Lower leg skin (tissue), 4 donors: ENCODE measurements around the gene ZGRF1. TPM values are rescaled to one million over a fixed set of nuclear protein-coding genes. Genes with fewer than 3 reads are reported as not detected.
A peak's percentile ranks its signal among the peaks of the same experiment; 100 is the strongest.

Source experiments
- DNase-seq, 2 donors: peaks; one replicate each; pipeline ENCODE4 v3.0.0-alpha.2; 2019; ENCODE audit warnings: low spot score in 2 of 2
- H3K4me3 ChIP-seq: fragments of 200-600 bp; sonication (generic); 2 replicates; pipeline ENCODE4 v1.5.1; 2017; ENCODE audit warnings: mild to moderate bottlenecking, low read depth; ENCODE audit not compliant: poor library complexity, severe bottlenecking
- POLR2A ChIP-seq, 2 donors: fragments of 450-650 bp; IDR thresholded peaks; one replicate each; pipeline ENCODE4 v1.6.1; 2016 to 2017; ENCODE audit warnings: antibody characterized with exemption in 2 of 2, mild to moderate bottlenecking in 1 of 2, moderate library complexity in 1 of 2
- WGBS, 2 donors: methylation state at CpG; one replicate each; pipeline ENCODE4 v1.1.5; 2018; 5-methylcytosine and 5-hydroxymethylcytosine counted together
- intact Hi-C: fragments of 100-400 bp; cut with DNase I; formaldehyde crosslinking; loops from one replicate; pipeline ENCODE4 v1.15.0; 2023; ENCODE audit warnings: low total_unique reads
- total RNA-seq, 4 donors: library from RNA; depleted of rRNA; stranded (reverse); fragments of >200 nt; gene quantifications; one replicate each; pipeline ENCODE4 v1.1.0, GENCODE V29; 2016
- TF ChIP-seq, protein P1 (sequence below), 3 donors: fragments of 450-650 bp; IDR thresholded peaks; one replicate each; pipeline ENCODE4 v1.5.1; 2016; ENCODE audit warnings: antibody characterized with exemption in 3 of 3, mild to moderate bottlenecking in 3 of 3, moderate library complexity in 2 of 3

ZGRF1 gene
- total RNA-seq, 4 donors from 2014 or later, result 1.6 to 3.9 (median 2.4) TPM

DNA sequence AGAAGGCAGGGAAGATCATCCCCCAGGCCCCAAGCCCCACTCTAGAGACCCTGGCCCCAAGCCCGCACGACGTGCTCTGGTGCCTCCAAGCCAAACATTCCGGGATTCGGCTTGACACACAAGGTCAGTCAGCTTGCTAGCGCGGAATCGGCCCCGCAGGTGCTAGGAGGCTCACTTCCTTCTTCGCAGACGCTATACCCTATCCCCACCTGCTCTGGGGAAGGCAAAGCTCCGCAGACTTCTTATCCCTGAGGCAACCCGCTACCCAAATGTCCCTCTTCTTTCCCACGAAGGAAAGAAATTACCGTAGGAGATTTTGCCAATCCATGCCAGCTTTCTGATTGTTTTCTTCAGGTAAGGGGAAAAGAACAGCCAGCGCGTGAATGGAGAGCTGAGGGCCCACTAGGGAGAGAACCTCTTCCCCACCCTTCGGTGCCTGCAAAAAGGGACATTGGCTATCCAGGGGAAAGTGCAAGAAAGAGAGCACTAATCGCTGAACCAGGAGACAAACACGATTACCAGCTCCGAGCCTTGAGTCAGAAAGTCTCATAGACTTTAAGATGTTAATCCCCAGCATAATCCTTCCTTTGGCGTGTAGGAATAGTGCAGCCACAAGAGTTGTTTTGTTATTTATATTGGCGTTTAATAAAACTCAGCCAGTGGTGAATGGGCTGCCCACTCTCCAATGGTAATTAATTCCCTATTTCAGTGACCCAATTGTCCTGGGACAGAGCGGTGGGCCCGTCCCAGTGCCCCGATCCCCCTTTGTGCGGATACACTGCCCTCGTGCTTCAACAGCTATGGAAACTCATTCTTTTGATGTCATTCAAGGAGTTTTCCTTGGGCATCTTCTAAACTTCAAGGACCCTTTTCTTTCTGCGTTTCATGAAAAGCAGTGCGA, 115.3 kb downstream of the ZGRF1 start:
- peak in 1 of 2 donors; percentile 69 for DNase-seq
- intact Hi-C loops, result no loop called here
- H3K4me3 ChIP-seq, result no peak overlapping the region
- WGBS, 2 donors, result 7% methylated on average over 27 to 30 of the region's 30 CpGs
- TF ChIP-seq, protein P1, sequence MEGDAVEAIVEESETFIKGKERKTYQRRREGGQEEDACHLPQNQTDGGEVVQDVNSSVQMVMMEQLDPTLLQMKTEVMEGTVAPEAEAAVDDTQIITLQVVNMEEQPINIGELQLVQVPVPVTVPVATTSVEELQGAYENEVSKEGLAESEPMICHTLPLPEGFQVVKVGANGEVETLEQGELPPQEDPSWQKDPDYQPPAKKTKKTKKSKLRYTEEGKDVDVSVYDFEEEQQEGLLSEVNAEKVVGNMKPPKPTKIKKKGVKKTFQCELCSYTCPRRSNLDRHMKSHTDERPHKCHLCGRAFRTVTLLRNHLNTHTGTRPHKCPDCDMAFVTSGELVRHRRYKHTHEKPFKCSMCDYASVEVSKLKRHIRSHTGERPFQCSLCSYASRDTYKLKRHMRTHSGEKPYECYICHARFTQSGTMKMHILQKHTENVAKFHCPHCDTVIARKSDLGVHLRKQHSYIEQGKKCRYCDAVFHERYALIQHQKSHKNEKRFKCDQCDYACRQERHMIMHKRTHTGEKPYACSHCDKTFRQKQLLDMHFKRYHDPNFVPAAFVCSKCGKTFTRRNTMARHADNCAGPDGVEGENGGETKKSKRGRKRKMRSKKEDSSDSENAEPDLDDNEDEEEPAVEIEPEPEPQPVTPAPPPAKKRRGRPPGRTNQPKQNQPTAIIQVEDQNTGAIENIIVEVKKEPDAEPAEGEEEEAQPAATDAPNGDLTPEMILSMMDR (IDR thresholded peaks at IDR 0.05), result no peak
- no peak for TF ChIP-seq POLR2A (IDR thresholded peaks at IDR 0.05)

- DNase-seq, result no peak
- TF ChIP-seq POLR2A (IDR thresholded peaks at IDR 0.05), result no peak
- TF ChIP-seq, protein P1 (IDR thresholded peaks at IDR 0.05), result no peak
- WGBS, 2 donors, result 4 to 8% methylated on average over 25 of the region's 25 CpGs
- H3K4me3 ChIP-seq, result no peak overlapping the region
- intact Hi-C loops, result no loop called here
Measured at GRCh38 chr4:112520598-112521122, 116.0 kb downstream of the ZGRF1 start.

DNA sequence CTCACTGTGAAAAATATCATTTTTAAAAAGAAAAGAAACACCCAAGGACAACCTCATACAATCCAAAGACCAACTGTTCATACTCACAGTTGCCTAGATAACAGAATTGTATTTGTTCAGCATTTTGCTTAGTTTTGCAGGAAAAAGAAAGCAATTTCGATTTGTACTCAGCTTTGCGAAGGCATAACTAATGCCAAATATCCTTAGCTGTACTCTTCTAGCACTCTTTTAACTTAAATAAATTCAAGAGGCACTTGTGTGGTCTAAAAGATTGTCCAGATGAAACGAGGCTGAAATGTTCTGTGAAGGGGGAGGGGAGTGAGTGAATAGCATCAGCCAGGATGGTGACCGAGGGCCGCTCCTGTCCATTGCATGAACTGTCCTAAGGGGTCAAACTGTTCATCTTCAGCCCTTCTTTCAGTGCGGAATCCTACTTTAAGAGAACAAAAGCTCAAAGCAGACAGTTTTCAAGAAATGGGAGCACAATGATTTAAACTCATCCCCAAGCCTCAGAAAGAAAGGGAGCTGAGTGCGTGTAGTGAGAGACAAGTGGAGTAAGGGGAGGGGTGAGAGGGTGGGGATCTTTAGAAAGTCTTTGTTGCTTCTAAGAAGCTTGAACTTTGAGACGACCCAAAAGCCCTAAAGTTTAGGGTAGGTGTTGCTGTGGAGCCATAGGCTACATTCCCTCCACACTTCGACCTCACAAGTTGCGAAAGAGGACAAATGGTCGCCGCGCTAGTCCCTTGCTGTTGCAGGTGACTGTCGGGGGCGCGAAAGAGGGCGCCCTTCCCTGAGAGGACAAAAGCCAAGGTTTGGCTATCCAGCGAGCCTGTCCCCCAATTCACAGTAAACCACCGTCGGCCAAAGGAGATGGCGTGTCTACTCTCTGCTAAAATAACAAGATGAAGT, 116.8 kb downstream of the ZGRF1 start:
- no peak for TF ChIP-seq POLR2A (IDR thresholded peaks at IDR 0.05)
- TF ChIP-seq, protein P1 (IDR thresholded peaks at IDR 0.05), result no peak
- intact Hi-C loops, result no loop called here
- DNase-seq, result peak in 1 of 2 donors; percentile 48
- 9 to 13% methylated on average over 21 of the region's 21 CpGs for WGBS, 2 donors
- H3K4me3 ChIP-seq, result no peak overlapping the region

GRCh38 chr4:112518675-112519074, 118.0 kb downstream of the ZGRF1 start:
- H3K4me3 ChIP-seq, result no peak overlapping the region
- intact Hi-C loops, result no loop called here
- no peak for DNase-seq
- TF ChIP-seq, protein P1 (IDR thresholded peaks at IDR 0.05), result no peak
- TF ChIP-seq POLR2A (IDR thresholded peaks at IDR 0.05), result no peak

DNA sequence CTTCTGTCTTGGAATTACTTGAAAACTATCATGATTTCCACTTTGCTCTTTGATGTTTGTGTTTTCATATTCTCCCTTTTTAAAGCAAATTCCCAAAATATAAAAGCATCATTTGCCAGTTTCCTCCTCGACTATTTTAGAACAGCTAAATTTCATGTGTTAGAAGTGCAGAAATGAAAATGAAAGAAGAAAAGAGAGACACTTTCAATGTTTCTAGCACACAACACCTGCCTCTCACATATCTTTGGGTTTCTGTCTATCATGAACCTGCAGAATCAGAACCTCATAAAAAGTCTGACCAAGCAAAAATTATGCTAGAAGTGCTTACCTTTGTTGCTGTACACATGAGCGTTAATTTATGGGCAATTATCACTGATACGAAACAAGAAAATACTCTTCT, 118.8 kb downstream of the ZGRF1 start:
- DNase-seq, result no peak
- H3K4me3 ChIP-seq, result no peak overlapping the region
- 28 to 29% methylated on average over 3 of the region's 3 CpGs for WGBS, 2 donors
- intact Hi-C loops, result no loop called here
- TF ChIP-seq, protein P1 (IDR thresholded peaks at IDR 0.05), result no peak
- no peak for TF ChIP-seq POLR2A (IDR thresholded peaks at IDR 0.05)
